ENCODE results near the gene FAM114A1.

DNA sequence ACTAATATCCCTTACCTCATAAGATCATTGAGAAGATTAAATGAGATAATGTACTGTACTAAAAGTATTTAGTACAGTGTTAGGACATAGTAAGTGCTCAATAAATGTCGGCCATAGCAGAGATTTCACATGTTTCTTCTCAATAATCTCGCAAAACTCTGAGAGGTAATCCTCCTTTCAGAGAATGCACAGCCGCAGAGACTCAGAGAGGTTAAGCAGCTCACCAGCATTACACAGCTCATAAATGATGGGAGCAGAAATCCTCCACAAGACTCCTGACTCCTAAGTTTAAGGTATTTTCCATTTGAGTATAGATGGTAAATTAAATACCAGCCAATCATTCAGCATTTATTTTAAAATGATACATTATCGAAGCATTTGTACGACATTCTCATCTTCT, 34.6 kb downstream of the FAM114A1 start:
- no peak for TF ChIP-seq ZNF274 (IDR thresholded peaks at IDR 0.05; ENCODE audit: low read depth, low read length)
- no peak for TF ChIP-seq YY1 (IDR thresholded peaks at IDR 0.05; ENCODE audit: insufficient read depth, insufficient read length)

Data from NT2/D1 (cell line).